Endothelial cell of umbilical vein (primary cell): ENCODE results near the gene PPP1R3D. TPM values are rescaled to one million over a fixed set of nuclear protein-coding genes. Genes with fewer than 3 reads are reported as not detected.

Source experiments
- BruUV-seq: library from RNA; stranded (reverse); fragments of 400-500 nt; replicated peaks from 2 replicates; lab custom pipeline; 2021; lab: Mats Ljungman, UMichigan
- CTCF ChIA-PET: fragments of 300-600, 350-600 bp; sonication (Branson Sonifier 250); formaldehyde crosslinking; loops from one replicate; lab custom pipeline; 2021; ENCODE audit warnings: antibody characterized with exemption, inconsistent platforms; lab: Charles Lee
- POLR2A ChIA-PET: fragments of 300-600, 350-600 bp; sonication (Branson Sonifier 250); formaldehyde crosslinking; loops from one replicate; lab custom pipeline; 2021; ENCODE audit warnings: antibody characterized with exemption, inconsistent platforms; lab: Charles Lee
- DNase-seq: peaks from one replicate; pipeline ENCODE4 v3.0.0-alpha.2; 2011; ENCODE audit warnings: low read depth, low spot score
- FAIRE-seq: peaks from 2 replicates; lab custom pipeline; 2011; peaks lifted over from hg19 to GRCh38; lab: Jason Lieb, UNC
- H2AFZ ChIP-seq: 2 replicates; pipeline ENCODE4 v1.6.0; 2012; ENCODE audit warnings: low read depth, low read length, control low read depth, inconsistent platforms
- H3K27ac ChIP-seq: 2 replicates; pipeline ENCODE4 v1.5.1; 2011; ENCODE audit warnings: low read depth, mild to moderate bottlenecking, control low read depth, low read length, moderate library complexity; ENCODE audit not compliant: insufficient read depth
- H3K27me3 ChIP-seq, 2 experiments: 2 replicates each; pipeline versions ENCODE4 v1.6.0 to v1.6.1; 2011; ENCODE audit warnings: low read length in 2 of 2, mixed read lengths in 1 of 2; ENCODE audit not compliant: control insufficient read depth in 2 of 2, insufficient read depth in 2 of 2
- H3K36me3 ChIP-seq, 2 experiments: 2 replicates in 1 of 2; 3 replicates in 1 of 2; pipeline ENCODE4 v1.5.1; 2011; ENCODE audit warnings: low read length in 2 of 2, mild to moderate bottlenecking in 1 of 2, moderate library complexity in 1 of 2; ENCODE audit not compliant: control insufficient read depth in 2 of 2, insufficient read depth in 2 of 2; ENCODE audit errors: extremely low read depth in 1 of 2
- H3K4me1 ChIP-seq: 3 replicates; pipeline ENCODE4 v1.5.1; 2011; ENCODE audit warnings: mild to moderate bottlenecking, low read length; ENCODE audit not compliant: control insufficient read depth, insufficient read depth; ENCODE audit errors: extremely low read depth
- H3K4me2 ChIP-seq: 2 replicates; pipeline ENCODE4 v1.6.1; 2011; ENCODE audit warnings: low read length, control low read depth, mixed read lengths; ENCODE audit not compliant: insufficient read depth
- H3K4me3 ChIP-seq, 3 experiments: fragments of 200-600 bp in 1 of 3; sonication (generic), shearing (Covaris generic) in 1 of 3; replicated peaks in 1 of 3; 2 replicates each; pipeline ENCODE4 v1.5.1; 2011 to 2016; ENCODE audit warnings: control low read depth in 3 of 3, low read length in 3 of 3, mild to moderate bottlenecking in 2 of 3, inconsistent platforms in 1 of 3, low read depth in 1 of 3, moderate library complexity in 1 of 3; ENCODE audit not compliant: insufficient read depth in 1 of 3
- H3K79me2 ChIP-seq: 2 replicates; pipeline ENCODE4 v1.6.0; 2012; ENCODE audit warnings: low read length, inconsistent platforms; ENCODE audit not compliant: control insufficient read depth, insufficient read depth
- H3K9ac ChIP-seq: replicated peaks from 2 replicates; pipeline ENCODE3; 2011; ENCODE audit warnings: low read length, control low read depth; ENCODE audit not compliant: insufficient read depth; ENCODE audit errors: extremely low read depth
- H3K9me1 ChIP-seq: replicated peaks from 3 replicates; pipeline ENCODE4 v1.6.0; 2011; ENCODE audit warnings: mild to moderate bottlenecking, low read length; ENCODE audit not compliant: control insufficient read depth, insufficient read depth; ENCODE audit errors: extremely low read depth
- H3K9me3 ChIP-seq: replicated peaks from 2 replicates; pipeline ENCODE4 v1.5.1; 2012; ENCODE audit warnings: low read length, inconsistent platforms; ENCODE audit not compliant: control insufficient read depth, insufficient read depth
- H4K20me1 ChIP-seq: replicated peaks from 2 replicates; pipeline ENCODE3; 2011; ENCODE audit warnings: mild to moderate bottlenecking, low read length; ENCODE audit not compliant: control insufficient read depth, insufficient read depth; ENCODE audit errors: extremely low read depth
- FOS ChIP-seq: IDR thresholded peaks from 2 replicates; pipeline ENCODE4 v1.6.1; 2011; ENCODE audit warnings: mild to moderate bottlenecking, low read length, moderate library complexity, borderline replicate concordance; ENCODE audit not compliant: insufficient read depth
- GATA2 ChIP-seq: IDR thresholded peaks from 2 replicates; pipeline ENCODE4 v1.7.0; 2011; ENCODE audit warnings: low read depth, mild to moderate bottlenecking, moderate library complexity, mixed read lengths, low read length; ENCODE audit not compliant: insufficient read length, insufficient read depth
- JUN ChIP-seq: IDR thresholded peaks from 2 replicates; pipeline ENCODE4 v1.6.1; 2011; ENCODE audit warnings: borderline replicate concordance, low read depth; ENCODE audit not compliant: insufficient read length, insufficient read depth
- dilution Hi-C: fragments of 300-500 bp; cut with MboI; formaldehyde crosslinking; loops from one replicate; pipeline ENCODE4 v1.15.0; 2019; ENCODE audit warnings: low sequenced_read_pairs; ENCODE audit not compliant: extremely low pct_ligation_motif_present
- intact Hi-C: fragments of 100-400 bp; cut with micrococcal nuclease; formaldehyde crosslinking; loops from one replicate; pipeline ENCODE4 v1.10.0; 2022
- polyA plus RNA-seq, 4 experiments: library from polyadenylated mRNA; depleted of rRNA in 3 of 4; stranded (reverse) in 3 of 4; unstranded in 1 of 4; fragments of >200 nt; gene quantifications; 2 replicates each; pipeline versions ENCODE4 v1.2.1 to v1.2.3, GENCODE V29; 2011 to 2012; ENCODE audit warnings: missing spikeins in 1 of 4
- total RNA-seq: library from RNA; stranded (reverse); gene quantifications from 2 replicates; pipeline ENCODE4 v1.2.3, GENCODE V29; 2021
- TF ChIP-seq, protein P1 (sequence below): IDR thresholded peaks from 2 replicates; pipeline ENCODE4 v1.6.1; 2011; ENCODE audit not compliant: insufficient read depth, insufficient read length
- TF ChIP-seq, protein P2 (sequence below), 2 donors: IDR thresholded peaks; 1 replicate in 1 of 2; 2 replicates in 1 of 2; pipeline ENCODE4 v1.5.1; 2011; ENCODE audit warnings: low read length in 2 of 2, mild to moderate bottlenecking in 2 of 2, moderate library complexity in 2 of 2, control low read depth in 1 of 2, inconsistent platforms in 1 of 2, low read depth in 1 of 2; ENCODE audit not compliant: insufficient read depth in 1 of 2; ENCODE audit errors: extremely low read depth in 1 of 2

The PPP1R3D gene
- total and polyA plus RNA-seq, 2 donors (not counting 3 experiments of a cell fraction or from before 2014, with no cell fraction given): 1.7 to 5.2 TPM

DNA sequence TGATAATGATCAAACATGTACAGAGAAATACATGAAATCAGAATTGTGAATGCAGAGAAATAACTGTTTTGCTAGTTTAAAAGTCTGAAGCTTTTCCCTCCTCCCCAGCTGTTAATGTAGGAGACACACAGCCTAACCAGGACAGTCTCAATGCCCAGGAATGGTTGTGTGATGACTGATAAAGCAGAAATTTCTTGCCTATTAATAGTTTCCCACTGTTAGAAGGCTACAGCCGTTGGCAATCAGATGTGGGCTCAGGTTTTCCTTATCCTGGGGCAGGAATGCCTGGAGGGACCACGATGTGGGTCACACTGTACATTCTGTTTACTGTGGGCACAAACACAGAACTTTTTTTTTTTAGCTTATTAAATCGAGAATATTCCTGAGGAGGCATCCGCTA, 1.9 kb downstream of the PPP1R3D start:
- Histone ChIP-seq H3K27me3 (no peaks in the 10 kb centered on the region), H3K36me3 (peaks cover 0 to 4% of the 10 kb centered on the region in 2 experiments), H4K20me1 (no peaks in the 10 kb centered on the region), H3K9ac (no peak overlapping the region), H3K79me2 (peaks cover 6% of the 10 kb centered on the region), H3K4me2 (no peak overlapping the region), H3K27ac (no peak overlapping the region), H3K4me3 (no peak overlapping the region), H3K9me3 (no peaks in the 10 kb centered on the region), H2AFZ (no peak overlapping the region), H3K9me1 (no peaks in the 10 kb centered on the region), H3K4me1 (peaks cover 16% of the 10 kb centered on the region)
- ChIA-PET POLR2A (no interaction called here), CTCF (interaction anchor here (0.8 to 1.0 kb wide), 3 partner anchors 17 to 366 kb away, joined by 3 to 5 read pairs (median 3); no protein-coding TSS in a partner anchor)
- intact Hi-C loops (no loop called here), dilution Hi-C loops (no loop called here)
- no peak for TF ChIP-seq JUN
- no peak for TF ChIP-seq GATA2
- TF ChIP-seq, protein P1, sequence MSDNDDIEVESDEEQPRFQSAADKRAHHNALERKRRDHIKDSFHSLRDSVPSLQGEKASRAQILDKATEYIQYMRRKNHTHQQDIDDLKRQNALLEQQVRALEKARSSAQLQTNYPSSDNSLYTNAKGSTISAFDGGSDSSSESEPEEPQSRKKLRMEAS: no peak
- TF ChIP-seq FOS: no peak
- TF ChIP-seq, protein P2, sequence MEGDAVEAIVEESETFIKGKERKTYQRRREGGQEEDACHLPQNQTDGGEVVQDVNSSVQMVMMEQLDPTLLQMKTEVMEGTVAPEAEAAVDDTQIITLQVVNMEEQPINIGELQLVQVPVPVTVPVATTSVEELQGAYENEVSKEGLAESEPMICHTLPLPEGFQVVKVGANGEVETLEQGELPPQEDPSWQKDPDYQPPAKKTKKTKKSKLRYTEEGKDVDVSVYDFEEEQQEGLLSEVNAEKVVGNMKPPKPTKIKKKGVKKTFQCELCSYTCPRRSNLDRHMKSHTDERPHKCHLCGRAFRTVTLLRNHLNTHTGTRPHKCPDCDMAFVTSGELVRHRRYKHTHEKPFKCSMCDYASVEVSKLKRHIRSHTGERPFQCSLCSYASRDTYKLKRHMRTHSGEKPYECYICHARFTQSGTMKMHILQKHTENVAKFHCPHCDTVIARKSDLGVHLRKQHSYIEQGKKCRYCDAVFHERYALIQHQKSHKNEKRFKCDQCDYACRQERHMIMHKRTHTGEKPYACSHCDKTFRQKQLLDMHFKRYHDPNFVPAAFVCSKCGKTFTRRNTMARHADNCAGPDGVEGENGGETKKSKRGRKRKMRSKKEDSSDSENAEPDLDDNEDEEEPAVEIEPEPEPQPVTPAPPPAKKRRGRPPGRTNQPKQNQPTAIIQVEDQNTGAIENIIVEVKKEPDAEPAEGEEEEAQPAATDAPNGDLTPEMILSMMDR (IDR thresholded peaks at IDR 0.05; ENCODE audit: extremely low read depth in 1 of 2, insufficient read depth in 1 of 2, low read depth in 1 of 2, low read length in 2 of 2): no peak
- FAIRE-seq: no peak
- DNase-seq: no peak
- TSS peak; percentile 29 for BruUV-seq
